ENCODE measurements around the gene ATN1. TPM values are rescaled to one million over a fixed set of nuclear protein-coding genes. Genes with fewer than 3 reads are reported as not detected.

The ATN1 gene
- total RNA-seq, 4 donors from 2014 or later = 11.5 to 31.5 (median 26.5) TPM

DNA sequence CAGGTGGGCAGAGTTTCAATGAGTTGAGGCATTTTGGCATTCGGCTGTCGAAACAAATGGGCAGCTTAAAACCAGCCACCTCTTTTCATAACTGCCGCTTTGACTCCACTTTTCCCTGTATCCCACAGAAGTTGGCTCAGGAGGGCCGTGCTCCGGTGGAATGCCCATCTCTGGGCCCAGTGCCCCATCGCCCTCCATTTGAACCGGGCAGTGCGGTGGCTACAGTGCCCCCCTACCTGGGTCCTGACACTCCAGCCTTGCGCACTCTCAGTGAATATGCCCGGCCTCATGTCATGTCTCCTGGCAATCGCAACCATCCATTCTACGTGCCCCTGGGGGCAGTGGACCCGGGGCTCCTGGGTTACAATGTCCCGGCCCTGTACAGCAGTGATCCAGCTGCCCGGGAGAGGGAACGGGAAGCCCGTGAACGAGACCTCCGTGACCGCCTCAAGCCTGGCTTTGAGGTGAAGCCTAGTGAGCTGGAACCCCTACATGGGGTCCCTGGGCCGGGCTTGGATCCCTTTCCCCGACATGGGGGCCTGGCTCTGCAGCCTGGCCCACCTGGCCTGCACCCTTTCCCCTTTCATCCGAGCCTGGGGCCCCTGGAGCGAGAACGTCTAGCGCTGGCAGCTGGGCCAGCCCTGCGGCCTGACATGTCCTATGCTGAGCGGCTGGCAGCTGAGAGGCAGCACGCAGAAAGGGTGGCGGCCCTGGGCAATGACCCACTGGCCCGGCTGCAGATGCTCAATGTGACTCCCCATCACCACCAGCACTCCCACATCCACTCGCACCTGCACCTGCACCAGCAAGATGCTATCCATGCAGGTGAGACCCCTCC lies 10.8 kb downstream of the ATN1 start:
- no peak for DNase-seq
- Histone ChIP-seq H3K27ac (peak overlapping the region; percentile 91 to 97 (median 95)), H3K36me3 (peaks cover 0 to 16% of the 10 kb centered on the region in 2 donors), H3K27me3 (no peaks in the 10 kb centered on the region), H3K9me3 (no peaks in the 10 kb centered on the region), H3K4me3 (peak overlapping the region; percentile 67 to 93 (median 80)), H3K4me1 (peaks cover 20 to 42% of the 10 kb centered on the region in 2 donors)
- intact Hi-C loops (cut with DNase I; ENCODE audit: low total_unique reads) (loop anchor here (1.0 kb wide), 1 partner anchor 11 kb away; the partner anchor contains the start of gene ATN1), in situ Hi-C loops (cut with MboI; ENCODE audit: low sequenced_read_pairs in 4 of 4) (loop anchor here in 1 of 4 donors (25.0 kb wide), 1 partner anchor 174 kb away; the partner anchor contains the start of gene C1RL)
- no peak for ATAC-seq
- TF ChIP-seq POLR2A (IDR thresholded peaks at IDR 0.05) = no peak
- peak in 1 of 5 experiments; percentile 8 for TF ChIP-seq CTCF (IDR thresholded peaks at IDR 0.05 in 4 of 5, conservative IDR thresholded peaks at IDR 0.05 in 1 of 5)

GRCh38 chr12:6939191-6939540 lies 11.4 kb downstream of the ATN1 start:
- H3K36me3 ChIP-seq = peaks cover 0 to 16% of the 10 kb centered on the region in 2 donors
- peaks cover 16 to 37% of the 10 kb centered on the region in 2 donors for H3K4me1 ChIP-seq
- TF ChIP-seq POLR2A (IDR thresholded peaks at IDR 0.05) (no peak), CTCF (IDR thresholded peaks at IDR 0.05 in 4 of 5, conservative IDR thresholded peaks at IDR 0.05 in 1 of 5) (no peak)
- peak overlapping the region in 2 of 4 donors; percentile 94 to 96 for H3K27ac ChIP-seq
- no peaks in the 10 kb centered on the region for H3K27me3 ChIP-seq
- no peak overlapping the region for H3K4me3 ChIP-seq
- ATAC-seq (no peak), DNase-seq (no peak)
- H3K9me3 ChIP-seq = no peaks in the 10 kb centered on the region
- intact Hi-C loops (cut with DNase I; ENCODE audit: low total_unique reads) (no loop called here), in situ Hi-C loops (cut with MboI; ENCODE audit: low sequenced_read_pairs in 4 of 4) (loop anchor here in 1 of 4 donors (25.0 kb wide), 1 partner anchor 173 kb away; the partner anchor contains the start of gene C1RL)

GRCh38 chr12:6941267-6941666 lies 13.5 kb downstream of the ATN1 start:
- Histone ChIP-seq H3K4me3 (no peak overlapping the region), H3K4me1 (peaks cover 22 to 51% of the 10 kb centered on the region in 2 donors), H3K9me3 (no peaks in the 10 kb centered on the region), H3K36me3 (peaks cover 0 to 12% of the 10 kb centered on the region in 2 donors), H3K27ac (peak overlapping the region in 2 of 4 donors; percentile 2 to 9), H3K27me3 (no peaks in the 10 kb centered on the region)
- in situ Hi-C loops (cut with MboI; ENCODE audit: low sequenced_read_pairs in 4 of 4) (loop anchor here in 2 of 4 donors (10.0 to 25.0 kb wide), 2 partner anchors 171 to 174 kb away; partner anchors contain the start of gene C1RL (in 1 of the 2)), intact Hi-C loops (cut with DNase I; ENCODE audit: low total_unique reads) (loop anchor here (5.0 kb wide), 2 partner anchors 74 to 151 kb away; partner anchors contain the start of genes C1R and TPI1)
- DNase-seq = no peak
- no peak for ATAC-seq
- no peak for TF ChIP-seq CTCF (IDR thresholded peaks at IDR 0.05 in 4 of 5, conservative IDR thresholded peaks at IDR 0.05 in 1 of 5)
- TF ChIP-seq POLR2A (IDR thresholded peaks at IDR 0.05) = no peak

GRCh38 chr12:6941782-6942181 lies 14.0 kb downstream of the ATN1 start:
- no peaks in the 10 kb centered on the region for H3K9me3 ChIP-seq
- H3K27me3 ChIP-seq = no peaks in the 10 kb centered on the region
- peak overlapping the region in 1 of 4 donors; percentile 9 for H3K27ac ChIP-seq
- no peak for DNase-seq
- in situ Hi-C loops (cut with MboI; ENCODE audit: low sequenced_read_pairs in 4 of 4) = loop anchor here in 2 of 4 donors (10.0 to 25.0 kb wide), 2 partner anchors 171 to 173 kb away; partner anchors contain the start of gene C1RL (in 1 of the 2)
- peaks cover 22 to 52% of the 10 kb centered on the region in 2 donors for H3K4me1 ChIP-seq
- H3K4me3 ChIP-seq = no peak overlapping the region
- TF ChIP-seq POLR2A (IDR thresholded peaks at IDR 0.05) (no peak), CTCF (IDR thresholded peaks at IDR 0.05 in 4 of 5, conservative IDR thresholded peaks at IDR 0.05 in 1 of 5) (no peak)
- H3K36me3 ChIP-seq = peaks cover 0 to 11% of the 10 kb centered on the region in 2 donors
- ATAC-seq = no peak
- intact Hi-C loops (cut with DNase I; ENCODE audit: low total_unique reads) = loop anchor here (5.0 kb wide), 2 partner anchors 74 to 151 kb away; partner anchors contain the start of genes C1R and TPI1
